Stimulated activated CD4-positive, alpha-beta T cell treated with anti-CD3 and anti-CD28 coated beads, Interleukin-2, amount 100 ng/mL, for 4 hours (primary cell): ENCODE measurements around the gene BCAT1.
"Not testable (repeated sequence)": the region's sequence is repeated elsewhere in the genome, so short reads cannot be mapped to it uniquely, and the experiment has no call there.

Experiments
- DNase-seq: peaks from one replicate; pipeline ENCODE4 v3.0.0-alpha.2; 2020; ENCODE audit warnings: low read depth

BCAT1 gene

GRCh38 chr12:24853588-24853987 is 95.3 kb downstream of the BCAT1 start:
- DNase-seq, result no peak

GRCh38 chr12:24853094-24853493 is 95.8 kb downstream of the BCAT1 start:
- DNase-seq, result no peak

GRCh38 chr12:24852420-24852819 is 96.5 kb downstream of the BCAT1 start:
- DNase-seq, result no peak

GRCh38 chr12:24851883-24852282 is 97.0 kb downstream of the BCAT1 start:
- DNase-seq, result not testable (repeated sequence)

GRCh38 chr12:24851341-24851740 is 97.6 kb downstream of the BCAT1 start:
- DNase-seq, result no peak

GRCh38 chr12:24850496-24850895 is 98.4 kb downstream of the BCAT1 start:
- no peak for DNase-seq

- no peak for DNase-seq
Observed at GRCh38 chr12:24848941-24849477, 99.9 kb downstream of the BCAT1 start.

- no peak for DNase-seq
Observed at GRCh38 chr12:24846689-24847088, 102.2 kb downstream of the BCAT1 start.

GRCh38 chr12:24845615-24846014 is 103.3 kb downstream of the BCAT1 start:
- no peak for DNase-seq

GRCh38 chr12:24840046-24840800 is 108.7 kb downstream of the BCAT1 start:
- DNase-seq, result no peak

GRCh38 chr12:24839268-24839791 is 109.6 kb downstream of the BCAT1 start:
- peak; percentile 37 for DNase-seq

GRCh38 chr12:24838531-24838950 is 110.4 kb downstream of the BCAT1 start:
- DNase-seq, result no peak

- no peak for DNase-seq
Observed at GRCh38 chr12:24835377-24835776, 113.5 kb downstream of the BCAT1 start.

GRCh38 chr12:24833513-24833912 is 115.4 kb downstream of the BCAT1 start:
- DNase-seq, result no peak

- DNase-seq, result no peak
Observed at GRCh38 chr12:24823808-24824515, 124.9 kb downstream of the BCAT1 start.

GRCh38 chr12:24822121-24822899 is 126.6 kb downstream of the BCAT1 start:
- DNase-seq, result no peak

- no peak for DNase-seq
Observed at GRCh38 chr12:24821691-24822090, 127.2 kb downstream of the BCAT1 start.

- no peak for DNase-seq
Observed at GRCh38 chr12:24820872-24821271, 128.0 kb downstream of the BCAT1 start.

- no peak for DNase-seq
Observed at GRCh38 chr12:24818351-24818750, 130.6 kb downstream of the BCAT1 start.

- no peak for DNase-seq
Observed at GRCh38 chr12:24815114-24815423, 133.8 kb downstream of the BCAT1 start.

GRCh38 chr12:24814379-24815113 is 134.4 kb downstream of the BCAT1 start:
- no peak for DNase-seq

GRCh38 chr12:24810378-24810777 is 138.5 kb downstream of the BCAT1 start:
- DNase-seq, result no peak
